HEK293T (cell line): Measurements from ENCODE around the gene THSD4.

Experiments
- CTCF ChIA-PET: fragments of 350-600 bp; formaldehyde crosslinking; extraction: SDS; loops from one replicate; lab custom pipeline; 2021; ENCODE audit warnings: antibody characterized with exemption, inconsistent platforms; lab: Yijun Ruan, JAX
- POLR2A ChIA-PET: fragments of 350-600 bp; formaldehyde crosslinking; extraction: SDS; loops from one replicate; lab custom pipeline; 2020; ENCODE audit warnings: antibody characterized with exemption, inconsistent platforms; lab: Yijun Ruan, JAX
- DNase-seq: peaks from one replicate; pipeline ENCODE4 v3.0.0; 2012; ENCODE audit warnings: mixed read lengths; ENCODE audit errors: extremely low spot score
- ARNT ChIP-seq: fragments of 450-650 bp; IDR thresholded peaks from 2 replicates; pipeline ENCODE4 v1.6.1; 2017; ENCODE audit warnings: mild to moderate bottlenecking
- BHLHE40 ChIP-seq: fragments of 450-650 bp; IDR thresholded peaks from 2 replicates; pipeline ENCODE4 v1.6.1; 2016; ENCODE audit warnings: mild to moderate bottlenecking, moderate library complexity, borderline replicate concordance
- CTBP1 ChIP-seq: fragments of 450-650 bp; IDR thresholded peaks from 2 replicates; pipeline ENCODE4 v1.6.1; 2016; ENCODE audit warnings: borderline replicate concordance
- ELF4 ChIP-seq: fragments of 450-650 bp; IDR thresholded peaks from 2 replicates; pipeline ENCODE4 v1.6.1; 2017; ENCODE audit warnings: antibody characterized with exemption
- FOXA1 ChIP-seq: fragments of 450-650 bp; IDR thresholded peaks from 2 replicates; pipeline ENCODE4 v1.6.1; 2016; ENCODE audit warnings: mild to moderate bottlenecking
- FOXK2 ChIP-seq: fragments of 450-650 bp; IDR thresholded peaks from 2 replicates; pipeline ENCODE4 v1.6.1; 2016; ENCODE audit warnings: mild to moderate bottlenecking
- FOXM1 ChIP-seq: fragments of 450-650 bp; IDR thresholded peaks from 2 replicates; pipeline ENCODE4 v1.6.1; 2017; ENCODE audit warnings: mild to moderate bottlenecking, borderline replicate concordance
- HDGF ChIP-seq: fragments of 450-650 bp; IDR thresholded peaks from 2 replicates; pipeline ENCODE4 v1.6.1; 2017; ENCODE audit warnings: antibody characterized with exemption, borderline replicate concordance
- L3MBTL2 ChIP-seq: fragments of 450-650 bp; conservative IDR thresholded peaks from 2 replicates; pipeline ENCODE4 v1.6.1; 2016; ENCODE audit warnings: mild to moderate bottlenecking
- LEF1 ChIP-seq: fragments of 450-650 bp; IDR thresholded peaks from 2 replicates; pipeline ENCODE4 v1.6.1; 2017; ENCODE audit warnings: mild to moderate bottlenecking, borderline replicate concordance
- NFRKB ChIP-seq: fragments of 450-650 bp; IDR thresholded peaks from 2 replicates; pipeline ENCODE4 v1.6.1; 2016; ENCODE audit warnings: mild to moderate bottlenecking, moderate library complexity
- PKNOX1 ChIP-seq: fragments of 450-650 bp; IDR thresholded peaks from 2 replicates; pipeline ENCODE4 v1.6.1; 2016
- SP1 ChIP-seq: fragments of 450-650 bp; IDR thresholded peaks from 2 replicates; pipeline ENCODE4 v1.6.1; 2017
- SUZ12 ChIP-seq: fragments of 450-650 bp; IDR thresholded peaks from 2 replicates; pipeline ENCODE4 v1.6.1; 2016; ENCODE audit warnings: mild to moderate bottlenecking
- TARDBP ChIP-seq: fragments of 450-650 bp; IDR thresholded peaks from 2 replicates; pipeline ENCODE4 v1.6.1; 2016
- ZNF384 ChIP-seq: fragments of 450-650 bp; IDR thresholded peaks from 2 replicates; pipeline ENCODE4 v1.6.1; 2016

The THSD4 gene

GRCh38 chr15:71085809-71086208, 29.5 kb upstream of the THSD4 start:
- no peak for TF ChIP-seq PKNOX1
- TF ChIP-seq TARDBP, result no peak
- no peak for TF ChIP-seq SUZ12
- TF ChIP-seq FOXA1, result no peak
- no peak for TF ChIP-seq FOXM1
- TF ChIP-seq HDGF, result no peak
- no peak for TF ChIP-seq BHLHE40
- TF ChIP-seq L3MBTL2, result no peak
- TF ChIP-seq ZNF384, result no peak
- no peak for TF ChIP-seq FOXK2
- TF ChIP-seq SP1, result no peak
- no peak for TF ChIP-seq CTBP1
- no peak for TF ChIP-seq LEF1
- no peak for TF ChIP-seq ARNT
- no peak for TF ChIP-seq ELF4
- no peak for TF ChIP-seq NFRKB
- POLR2A ChIA-PET, result no interaction called here
- no peak for DNase-seq
- CTCF ChIA-PET, result no interaction called here

- ChIA-PET POLR2A (no interaction called here), CTCF (no interaction called here)
- TF ChIP-seq HDGF, result no peak
- DNase-seq, result no peak
These were observed 27.1 kb upstream of the THSD4 start for GRCh38 chr15:71088155-71088554.

GRCh38 chr15:71088683-71089082, 26.6 kb upstream of the THSD4 start:
- TF ChIP-seq SP1, result no peak
- TF ChIP-seq FOXK2, result no peak
- no peak for TF ChIP-seq ARNT
- TF ChIP-seq TARDBP, result no peak
- no peak for TF ChIP-seq NFRKB
- no peak for TF ChIP-seq FOXA1
- no peak for TF ChIP-seq CTBP1
- TF ChIP-seq HDGF, result no peak
- no peak for TF ChIP-seq L3MBTL2
- no peak for TF ChIP-seq BHLHE40
- no peak for TF ChIP-seq ELF4
- no peak for DNase-seq
- ChIA-PET CTCF (no interaction called here), POLR2A (no interaction called here)

GRCh38 chr15:71089801-71090200, 25.5 kb upstream of the THSD4 start:
- no peak for DNase-seq
- CTCF ChIA-PET, result no interaction called here
- POLR2A ChIA-PET, result no interaction called here

GRCh38 chr15:71091601-71092000, 23.7 kb upstream of the THSD4 start:
- ChIA-PET POLR2A (no interaction called here), CTCF (interaction anchor here (0.6 to 1.2 kb wide), 2 partner anchors 22 to 26 kb away, joined by 3 to 5 read pairs; no protein-coding TSS in a partner anchor)
- TF ChIP-seq ELF4 (no peak), SUZ12 (no peak), PKNOX1 (no peak), HDGF (no peak), FOXM1 (no peak), LEF1 (no peak)
- DNase-seq, result no peak

More at GRCh38 chr15:71089801-71090200, 25.5 kb upstream of the THSD4 start:
- TF ChIP-seq SP1 (no peak), FOXA1 (no peak), SUZ12 (no peak), ARNT (no peak), FOXM1 (no peak), ELF4 (no peak), ZNF384 (no peak), CTBP1 (no peak), FOXK2 (no peak), BHLHE40 (no peak), TARDBP (no peak), PKNOX1 (no peak), L3MBTL2 (no peak), NFRKB (no peak), LEF1 (no peak), HDGF (no peak)

- no peak for TF ChIP-seq ELF4
- CTCF ChIA-PET, result interaction anchor here (0.6 to 1.2 kb wide), 2 partner anchors 22 to 27 kb away, joined by 3 to 5 read pairs; no protein-coding TSS in a partner anchor
- DNase-seq, result no peak
- POLR2A ChIA-PET, result no interaction called here
These were observed 23.1 kb upstream of the THSD4 start for GRCh38 chr15:71092056-71092600.
